ENCODE results near the gene CENPC.

The CENPC gene

DNA sequence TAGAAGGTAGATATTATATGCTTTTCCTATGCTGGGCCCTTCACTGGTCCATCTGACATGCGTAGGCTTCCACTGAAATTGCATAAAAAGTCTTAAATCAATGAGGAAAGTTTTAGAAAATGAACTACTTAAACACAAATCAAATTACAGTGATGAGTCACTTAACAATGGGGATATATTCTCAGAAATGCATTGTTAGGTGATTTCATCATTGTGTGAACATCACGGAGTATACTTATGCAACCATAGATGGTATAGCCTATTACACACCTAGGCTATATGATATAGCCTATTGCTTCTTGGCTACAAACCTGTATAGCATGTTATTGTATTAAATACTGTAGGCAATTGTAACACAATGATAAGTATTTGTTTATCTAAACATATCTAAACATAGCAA, 23.5 kb upstream of the CENPC start:
- H3K27ac ChIP-seq (ENCODE audit: low read length), result no peak overlapping the region
- H3K9me2 ChIP-seq (replicated peaks; ENCODE audit: insufficient read depth, low read length), result no peaks in the 10 kb centered on the region
- no peaks in the 10 kb centered on the region for H3K79me2 ChIP-seq (ENCODE audit: low read length)
- TF ChIP-seq EZH2 (optimal IDR thresholded peaks at IDR 0.05; ENCODE audit: low read depth, low read length), result no peak
- TF ChIP-seq, protein P1, sequence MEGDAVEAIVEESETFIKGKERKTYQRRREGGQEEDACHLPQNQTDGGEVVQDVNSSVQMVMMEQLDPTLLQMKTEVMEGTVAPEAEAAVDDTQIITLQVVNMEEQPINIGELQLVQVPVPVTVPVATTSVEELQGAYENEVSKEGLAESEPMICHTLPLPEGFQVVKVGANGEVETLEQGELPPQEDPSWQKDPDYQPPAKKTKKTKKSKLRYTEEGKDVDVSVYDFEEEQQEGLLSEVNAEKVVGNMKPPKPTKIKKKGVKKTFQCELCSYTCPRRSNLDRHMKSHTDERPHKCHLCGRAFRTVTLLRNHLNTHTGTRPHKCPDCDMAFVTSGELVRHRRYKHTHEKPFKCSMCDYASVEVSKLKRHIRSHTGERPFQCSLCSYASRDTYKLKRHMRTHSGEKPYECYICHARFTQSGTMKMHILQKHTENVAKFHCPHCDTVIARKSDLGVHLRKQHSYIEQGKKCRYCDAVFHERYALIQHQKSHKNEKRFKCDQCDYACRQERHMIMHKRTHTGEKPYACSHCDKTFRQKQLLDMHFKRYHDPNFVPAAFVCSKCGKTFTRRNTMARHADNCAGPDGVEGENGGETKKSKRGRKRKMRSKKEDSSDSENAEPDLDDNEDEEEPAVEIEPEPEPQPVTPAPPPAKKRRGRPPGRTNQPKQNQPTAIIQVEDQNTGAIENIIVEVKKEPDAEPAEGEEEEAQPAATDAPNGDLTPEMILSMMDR (IDR thresholded peaks at IDR 0.05; ENCODE audit: low read length), result no peak
- H4K20me1 ChIP-seq (ENCODE audit: insufficient read depth, low read length), result no peaks in the 10 kb centered on the region
- H3K4me2 ChIP-seq (ENCODE audit: low read depth, low read length), result no peak overlapping the region
- H3K9me3 ChIP-seq (replicated peaks; ENCODE audit: insufficient read depth, low read length), result no peaks in the 10 kb centered on the region
- H3F3A ChIP-seq (ENCODE audit: insufficient read depth, low read length), result no peaks in the 10 kb centered on the region
- no peak overlapping the region for H2AFZ ChIP-seq (ENCODE audit: low read length)
- no peak for DNase-seq
- no peaks in the 10 kb centered on the region for H3K4me1 ChIP-seq (ENCODE audit: low read length)
- H3K4me3 ChIP-seq (ENCODE audit: low read length), result no peak overlapping the region
- no peaks in the 10 kb centered on the region for H3K36me3 ChIP-seq (replicated peaks; ENCODE audit: insufficient read depth, low read length)
- no peak overlapping the region for H3K9ac ChIP-seq (ENCODE audit: low read length)
- no peaks in the 10 kb centered on the region for H3K27me3 ChIP-seq (replicated peaks; ENCODE audit: insufficient read depth, low read length)

DNA sequence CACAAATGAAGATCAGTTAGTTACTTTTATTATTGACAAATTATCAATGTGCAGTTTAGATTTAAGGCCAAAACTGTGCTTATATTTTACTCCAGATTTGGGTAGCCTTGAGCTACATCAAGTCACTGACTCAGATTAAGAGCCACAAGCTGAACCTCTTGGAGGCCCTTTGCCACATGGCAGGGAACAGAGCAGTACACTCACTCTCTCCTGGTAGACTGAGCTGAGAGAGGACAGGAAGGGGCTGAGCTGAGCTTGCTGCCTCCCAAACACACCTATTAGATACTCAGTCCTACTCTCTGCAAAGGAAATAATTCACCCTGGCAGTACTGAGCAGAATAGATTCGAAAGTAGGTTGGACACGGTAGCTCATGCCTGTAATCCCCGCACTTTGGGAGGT, 21.0 kb upstream of the CENPC start:
- H3K4me3 ChIP-seq (ENCODE audit: low read length), result no peak overlapping the region
- no peaks in the 10 kb centered on the region for H3K36me3 ChIP-seq (replicated peaks; ENCODE audit: insufficient read depth, low read length)
- no peaks in the 10 kb centered on the region for H3K9me3 ChIP-seq (replicated peaks; ENCODE audit: insufficient read depth, low read length)
- H2AFZ ChIP-seq (ENCODE audit: low read length), result no peak overlapping the region
- no peaks in the 10 kb centered on the region for H4K20me1 ChIP-seq (ENCODE audit: insufficient read depth, low read length)
- H3K79me2 ChIP-seq (ENCODE audit: low read length), result no peaks in the 10 kb centered on the region
- H3K4me2 ChIP-seq (ENCODE audit: low read depth, low read length), result no peak overlapping the region
- H3K27ac ChIP-seq (ENCODE audit: low read length), result no peak overlapping the region
- H3K9ac ChIP-seq (ENCODE audit: low read length), result no peak overlapping the region
- no peaks in the 10 kb centered on the region for H3F3A ChIP-seq (ENCODE audit: insufficient read depth, low read length)
- H3K27me3 ChIP-seq (replicated peaks; ENCODE audit: insufficient read depth, low read length), result no peaks in the 10 kb centered on the region
- no peak for DNase-seq
- H3K9me2 ChIP-seq (replicated peaks; ENCODE audit: insufficient read depth, low read length), result no peaks in the 10 kb centered on the region
- H3K4me1 ChIP-seq (ENCODE audit: low read length), result peaks cover 3% of the 10 kb centered on the region
- TF ChIP-seq EZH2 (optimal IDR thresholded peaks at IDR 0.05; ENCODE audit: low read depth, low read length) (no peak), EZH2phosphoT487 (IDR thresholded peaks at IDR 0.05; ENCODE audit: low read length) (no peak)
- TF ChIP-seq, protein P1 (IDR thresholded peaks at IDR 0.05; ENCODE audit: low read length), result no peak

DNA sequence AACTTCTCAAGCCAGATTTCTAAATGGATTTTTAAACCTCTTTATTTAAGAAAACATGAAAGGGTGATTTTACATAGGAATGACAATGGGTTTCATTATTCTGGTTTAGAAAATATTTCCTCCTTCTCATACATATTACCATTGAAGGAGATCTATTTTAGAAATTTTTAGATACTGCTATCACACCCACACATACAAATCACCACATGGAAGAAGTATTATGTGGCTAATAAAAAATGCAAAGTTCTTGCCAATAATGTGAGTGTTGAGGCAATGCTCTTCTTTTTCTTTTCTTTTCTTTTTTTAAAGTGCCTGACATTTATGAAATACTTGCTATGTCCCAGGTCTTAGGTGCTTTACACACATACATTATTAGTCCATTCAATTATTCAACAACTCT, 20.0 kb upstream of the CENPC start:
- Histone ChIP-seq H3K27ac (ENCODE audit: low read length) (no peak overlapping the region), H3K9me2 (replicated peaks; ENCODE audit: insufficient read depth, low read length) (no peaks in the 10 kb centered on the region), H3K9ac (ENCODE audit: low read length) (no peak overlapping the region), H3K79me2 (ENCODE audit: low read length) (no peaks in the 10 kb centered on the region), H3K4me2 (ENCODE audit: low read depth, low read length) (no peak overlapping the region), H3K27me3 (replicated peaks; ENCODE audit: insufficient read depth, low read length) (no peaks in the 10 kb centered on the region), H3K9me3 (replicated peaks; ENCODE audit: insufficient read depth, low read length) (no peaks in the 10 kb centered on the region), H3K36me3 (replicated peaks; ENCODE audit: insufficient read depth, low read length) (no peaks in the 10 kb centered on the region), H3F3A (ENCODE audit: insufficient read depth, low read length) (no peaks in the 10 kb centered on the region), H4K20me1 (ENCODE audit: insufficient read depth, low read length) (no peaks in the 10 kb centered on the region), H2AFZ (ENCODE audit: low read length) (no peak overlapping the region), H3K4me1 (ENCODE audit: low read length) (peaks cover 13% of the 10 kb centered on the region), H3K4me3 (ENCODE audit: low read length) (no peak overlapping the region)
- TF ChIP-seq, protein P1 (IDR thresholded peaks at IDR 0.05; ENCODE audit: low read length), result no peak
- TF ChIP-seq EZH2 (optimal IDR thresholded peaks at IDR 0.05; ENCODE audit: low read depth, low read length) (no peak), EZH2phosphoT487 (IDR thresholded peaks at IDR 0.05; ENCODE audit: low read length) (no peak)
- no peak for DNase-seq

All from MM.1S (cell line).